ENCODE data around the gene DLG4.

The DLG4 gene

DNA sequence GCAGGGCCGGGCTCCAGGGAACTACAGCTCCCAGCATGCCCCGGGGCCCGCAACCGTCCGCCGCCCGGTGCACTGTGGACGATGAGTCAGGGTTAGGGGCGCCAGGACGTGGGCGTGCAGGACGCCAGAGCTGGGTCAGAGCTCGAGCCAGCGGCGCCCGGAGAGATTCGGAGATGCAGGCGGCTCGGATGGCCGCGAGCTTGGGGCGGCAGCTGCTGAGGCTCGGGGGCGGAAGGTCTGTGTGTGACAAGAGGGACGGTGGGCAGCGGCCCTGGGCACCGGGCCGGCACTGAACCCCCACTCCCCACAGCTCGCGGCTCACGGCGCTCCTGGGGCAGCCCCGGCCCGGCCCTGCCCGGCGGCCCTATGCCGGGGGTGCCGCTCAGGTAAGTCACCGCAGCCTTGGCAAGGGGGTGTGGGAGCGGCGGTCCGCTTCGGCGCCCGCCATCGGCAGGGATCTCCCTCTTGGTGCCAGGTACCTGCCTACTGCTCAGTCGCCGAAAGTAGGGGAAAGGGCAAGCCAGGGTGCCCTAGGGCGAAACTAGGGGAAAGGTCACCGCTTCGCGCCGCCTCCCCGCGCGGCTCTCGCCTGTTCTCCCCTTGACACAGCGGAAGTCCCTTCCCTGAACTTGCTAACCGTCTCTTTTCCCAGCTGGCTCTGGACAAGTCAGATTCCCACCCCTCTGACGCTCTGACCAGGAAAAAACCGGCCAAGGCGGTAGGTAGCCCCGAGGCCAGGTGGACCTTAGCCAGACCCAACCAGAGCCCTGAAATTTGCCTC, at the start of gene DLG4, which contains the start of gene ACADVL:
DLG4 (minus strand) TSS at position 25 of the 781 bp plus-strand sequence.
ACADVL (plus strand) TSS at position 127 of the 781 bp plus-strand sequence; CDS start at position 174, 47 bp downstream.
- peak; percentile 61 for DNase-seq

- no peak for DNase-seq
These were observed 47.1 kb upstream of the DLG4 start for GRCh38 chr17:7266784-7267183.

GRCh38 chr17:7263801-7264078, 44.1 kb upstream of the DLG4 start:
- no peak for DNase-seq

DNA sequence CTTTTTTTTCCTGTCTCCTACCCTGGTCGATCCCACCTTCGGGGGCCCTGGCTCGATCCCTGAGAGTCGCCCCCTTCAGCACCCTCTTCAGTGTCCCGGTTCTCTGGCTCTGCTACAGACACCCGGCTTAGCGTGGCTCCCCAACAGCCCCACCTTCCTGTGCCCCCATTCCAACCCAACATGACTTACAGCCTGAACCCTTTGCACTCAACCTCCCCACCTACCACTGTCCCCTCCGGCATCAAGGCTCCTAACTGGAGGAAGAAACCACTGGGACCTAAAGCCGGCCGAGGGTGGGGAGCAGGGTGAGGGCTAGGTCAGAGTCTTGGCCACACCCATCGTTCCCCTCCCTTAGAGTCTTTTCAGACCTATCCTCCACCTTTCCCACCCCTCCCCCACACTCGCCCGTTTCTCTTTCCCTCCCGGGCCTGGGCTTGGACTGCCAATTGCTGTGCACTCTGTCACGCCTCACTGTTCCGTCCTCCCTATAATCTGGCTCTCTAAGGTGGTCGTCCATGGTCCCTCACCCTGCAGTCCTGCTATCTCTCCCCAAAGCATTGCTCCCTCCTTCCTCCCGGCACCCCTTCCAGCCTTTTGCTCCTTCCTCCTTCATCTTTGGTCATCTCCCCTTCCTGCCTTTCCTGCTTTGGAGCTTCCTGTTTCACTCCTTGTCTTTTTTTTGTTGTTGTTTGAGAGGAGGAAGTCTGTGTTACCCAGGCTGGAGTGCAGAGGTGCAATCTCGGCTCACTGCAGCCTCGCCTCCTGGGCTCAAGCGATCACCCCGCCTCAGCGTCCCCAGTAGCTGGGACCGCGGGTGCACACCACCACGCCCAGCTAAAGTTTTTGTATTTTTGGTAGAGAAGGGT, 43.5 kb upstream of the DLG4 start:
- DNase-seq = no peak

GRCh38 chr17:7262192-7262934, 42.7 kb upstream of the DLG4 start, which contains the start of gene CLDN7:
Gene CLDN7 (minus strand): TSS chr17:7262478. CDS start chr17:7262043, 435 bp downstream.
- no peak for DNase-seq

GRCh38 chr17:7261379-7262191, 41.9 kb upstream of the DLG4 start:
- DNase-seq = no peak

- DNase-seq = no peak
These were observed 41.2 kb upstream of the DLG4 start for GRCh38 chr17:7260651-7261378.

- no peak for DNase-seq
These were observed 40.5 kb upstream of the DLG4 start for GRCh38 chr17:7260151-7260550.

DNA sequence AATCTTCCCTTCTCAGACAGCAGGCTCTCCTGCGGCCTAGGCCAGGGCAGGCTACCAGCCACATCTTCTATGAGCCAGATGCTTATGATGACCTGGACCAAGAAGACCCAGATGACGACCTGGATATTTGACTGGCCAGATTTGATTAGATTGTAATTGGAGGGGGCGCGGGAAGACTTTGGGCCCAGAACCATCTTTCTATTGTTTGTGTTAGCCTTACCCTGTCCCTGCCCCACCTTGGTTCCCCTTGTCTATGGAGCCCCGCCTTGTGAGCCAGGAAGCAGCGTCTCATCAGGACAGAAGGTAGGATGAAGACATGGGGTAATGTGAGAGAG, 39.9 kb upstream of the DLG4 start:
- no peak for DNase-seq

GRCh38 chr17:7258731-7259554, 39.3 kb upstream of the DLG4 start:
- no peak for DNase-seq

DNA sequence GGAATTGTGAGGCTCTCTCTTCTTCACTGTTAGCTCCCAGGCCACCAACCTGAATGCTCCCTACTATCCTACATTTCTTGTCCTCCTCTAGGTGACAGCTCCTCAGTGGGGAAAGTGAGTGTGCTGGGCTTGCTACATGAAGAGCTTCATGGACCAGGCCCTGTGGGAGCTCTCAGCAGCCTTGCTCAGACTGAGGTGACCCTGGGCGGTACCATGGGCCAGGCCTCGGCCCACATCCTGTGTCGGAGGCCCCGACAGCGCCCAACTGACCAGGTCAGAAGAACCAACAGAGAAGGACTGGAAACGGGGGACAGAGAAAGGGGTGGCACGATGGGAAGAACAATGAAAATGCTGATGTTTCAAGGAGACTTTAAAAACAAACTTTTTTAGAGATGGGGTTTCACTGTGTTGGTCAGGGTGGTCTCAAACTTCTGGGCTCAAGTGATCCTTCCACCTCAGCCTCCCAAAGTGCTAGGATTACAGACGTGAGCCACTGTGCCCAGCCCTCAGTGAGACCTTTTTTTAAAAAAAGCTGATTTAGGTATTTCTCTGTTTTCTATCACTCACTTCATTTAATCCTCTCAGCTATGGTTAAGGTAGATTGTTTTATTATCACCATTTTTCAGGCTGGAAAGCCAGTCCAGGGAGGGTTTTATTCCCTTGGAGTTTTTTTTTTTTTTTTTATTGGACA, 37.3 kb upstream of the DLG4 start:
- DNase-seq = no peak

- no peak for DNase-seq
These were observed 34.9 kb upstream of the DLG4 start for GRCh38 chr17:7254511-7254910.

DNA sequence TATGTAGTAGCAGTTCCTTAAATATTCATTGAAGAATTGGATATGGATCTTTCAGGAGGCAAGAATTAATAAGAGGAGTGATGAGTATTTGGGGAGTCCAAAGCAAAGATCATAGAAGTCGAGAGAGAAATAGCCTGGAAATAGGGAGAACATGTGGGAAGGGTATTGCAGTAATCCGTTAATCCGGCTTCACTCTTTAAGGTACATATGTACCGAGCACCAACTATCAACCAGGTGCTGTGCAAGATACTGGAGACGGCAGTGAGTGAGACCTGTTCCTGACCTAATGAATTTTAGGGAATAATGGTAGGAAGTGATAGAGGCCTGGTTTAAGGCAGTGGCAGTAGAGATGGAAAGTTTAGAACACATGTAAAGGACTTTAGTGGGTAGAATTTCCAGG, 33.4 kb upstream of the DLG4 start:
- DNase-seq = no peak

DNA sequence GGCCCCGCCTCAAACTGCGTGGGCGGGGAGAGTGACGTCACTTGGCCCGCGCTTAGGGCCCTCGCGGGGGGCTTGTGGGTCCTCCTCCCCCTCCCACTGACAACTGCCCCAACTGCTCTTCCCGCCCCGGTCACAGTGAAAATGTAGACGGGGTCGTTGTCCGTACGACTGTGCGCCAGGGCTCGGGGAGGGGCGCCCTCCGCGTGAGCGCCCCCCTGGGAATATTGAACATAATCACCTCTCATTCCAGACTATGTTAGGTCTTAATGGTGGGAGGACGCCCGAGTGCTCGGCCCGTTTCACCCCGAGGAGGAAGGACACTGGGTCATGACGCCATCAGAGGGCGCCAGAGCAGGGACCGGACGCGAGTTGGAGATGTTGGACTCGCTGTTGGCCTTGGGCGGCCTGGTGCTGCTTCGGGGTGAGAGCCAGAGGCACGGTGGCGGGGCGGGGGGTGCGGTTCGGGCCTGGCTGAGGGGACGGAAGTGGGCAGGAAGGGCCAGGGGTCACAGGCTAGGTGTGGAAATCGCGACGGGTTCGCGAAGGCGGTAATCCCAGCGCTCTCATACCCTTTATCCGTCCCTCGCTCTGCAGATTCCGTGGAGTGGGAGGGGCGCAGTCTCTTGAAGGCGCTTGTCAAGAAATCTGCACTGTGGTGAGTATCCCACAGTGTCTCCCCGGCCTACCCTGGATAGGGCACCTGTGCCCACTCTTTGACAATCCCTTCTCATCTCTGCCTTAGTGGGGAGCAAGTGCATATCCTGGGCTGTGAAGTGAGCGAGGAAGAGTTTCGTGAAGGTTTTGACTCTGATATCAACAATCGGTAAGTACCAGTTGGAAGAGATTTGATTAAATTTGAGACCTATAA, 32.8 kb upstream of the DLG4 start, which contains the start of gene ELP5:
ELP5 (plus strand) TSS at position 40 of the 868 bp plus-strand sequence; CDS start at position 376, 336 bp downstream.
- peak; percentile 73 for DNase-seq

DNA sequence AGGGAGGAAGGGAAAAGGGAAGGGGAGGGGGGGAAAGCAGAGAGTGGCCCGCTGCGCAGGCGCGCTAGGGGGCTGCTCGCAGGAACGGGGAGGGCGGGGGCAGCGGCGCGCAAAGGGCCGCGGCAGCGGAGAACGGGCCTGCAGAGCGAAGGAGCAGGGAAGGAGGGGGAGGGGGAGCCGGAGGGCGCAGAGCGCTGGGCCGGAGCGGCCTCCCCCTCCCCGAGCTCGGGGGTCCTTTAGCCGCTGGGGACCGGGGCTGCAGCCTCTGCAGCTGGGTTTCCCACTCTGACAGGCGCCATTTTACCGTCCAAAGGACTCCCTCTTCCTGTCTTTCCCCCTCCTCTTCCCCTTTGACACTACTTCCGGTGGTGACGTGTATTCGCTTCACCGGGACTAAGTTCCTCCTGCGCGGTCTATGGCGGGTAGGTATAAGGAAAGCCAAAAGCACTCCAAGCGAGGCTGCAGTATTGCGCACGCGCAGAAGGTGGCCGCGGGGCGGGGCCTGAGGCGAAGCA, 32.1 kb upstream of the DLG4 start, which contains the start of gene CTDNEP1:
CTDNEP1 (minus strand) TSS at position 74 of the 515 bp plus-strand sequence. CDS start 438 bp downstream, outside the sequence.
- DNase-seq = peak; percentile 99

GRCh38 chr17:7250695-7251627, 31.3 kb upstream of the DLG4 start:
- no peak for DNase-seq

DNA sequence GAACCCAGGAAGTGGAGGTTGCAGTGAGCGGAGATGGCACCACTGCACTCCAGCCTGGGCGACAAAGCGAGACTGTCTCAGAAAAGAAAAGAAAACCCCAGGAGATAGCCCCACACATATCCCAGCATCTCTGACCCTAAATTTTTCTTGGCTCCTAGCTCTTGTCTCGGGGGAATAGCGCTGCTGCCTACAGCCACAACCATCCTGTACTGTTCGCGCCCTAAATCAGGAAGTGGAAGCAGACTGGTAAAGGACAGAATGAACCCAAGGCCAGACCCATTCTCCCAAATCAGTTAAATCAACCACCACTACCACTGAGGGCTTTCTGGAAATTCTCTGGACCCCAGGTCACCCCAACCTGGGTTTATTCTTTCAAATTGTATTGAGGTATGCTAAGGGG, 30.2 kb upstream of the DLG4 start:
- DNase-seq = no peak

- no peak for DNase-seq
These were observed 29.6 kb upstream of the DLG4 start for GRCh38 chr17:7249214-7249613.
